Activated T-cell treated with anti-CD3 and anti-CD28 coated beads, Interleukin-2, amount 50 U/mL, for 1 hour (primary cell): ENCODE measurements around the gene UGT1A3.
"Not testable (repeated sequence)": the region's sequence is repeated elsewhere in the genome, so short reads cannot be mapped to it uniquely, and the experiment has no call there.

ENCODE experiments used
- DNase-seq: peaks from one replicate; pipeline ENCODE4 v3.0.0-alpha.2; 2020

The UGT1A3 gene

DNA sequence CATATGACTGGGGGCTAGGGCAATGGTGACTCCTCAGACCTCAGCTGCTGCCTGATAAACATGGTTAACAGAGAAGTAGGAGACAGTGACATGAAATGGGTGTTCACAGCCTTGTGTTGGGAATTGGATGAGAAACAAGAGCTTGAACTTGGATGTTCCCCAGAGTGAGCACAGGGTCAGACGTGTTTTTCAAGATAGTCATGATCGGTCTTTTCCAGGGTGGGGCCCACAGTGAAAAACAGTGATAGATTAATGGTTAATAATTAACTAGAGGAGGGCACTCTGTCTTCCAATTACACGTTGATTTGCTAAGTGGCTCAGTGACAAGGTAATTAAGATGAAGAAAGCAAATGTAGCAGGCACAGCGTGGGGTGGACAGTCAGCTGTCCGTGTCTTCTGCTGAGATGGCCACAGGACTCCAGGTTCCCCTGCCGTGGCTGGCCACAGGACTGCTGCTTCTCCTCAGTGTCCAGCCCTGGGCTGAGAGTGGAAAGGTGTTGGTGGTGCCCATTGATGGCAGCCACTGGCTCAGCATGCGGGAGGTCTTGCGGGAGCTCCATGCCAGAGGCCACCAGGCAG, at the start of gene UGT1A3:
TSS of gene UGT1A3 (plus strand) at position 320 of the 579 bp plus-strand sequence. CDS start at position 405, 85 bp downstream.
- DNase-seq, result no peak

DNA sequence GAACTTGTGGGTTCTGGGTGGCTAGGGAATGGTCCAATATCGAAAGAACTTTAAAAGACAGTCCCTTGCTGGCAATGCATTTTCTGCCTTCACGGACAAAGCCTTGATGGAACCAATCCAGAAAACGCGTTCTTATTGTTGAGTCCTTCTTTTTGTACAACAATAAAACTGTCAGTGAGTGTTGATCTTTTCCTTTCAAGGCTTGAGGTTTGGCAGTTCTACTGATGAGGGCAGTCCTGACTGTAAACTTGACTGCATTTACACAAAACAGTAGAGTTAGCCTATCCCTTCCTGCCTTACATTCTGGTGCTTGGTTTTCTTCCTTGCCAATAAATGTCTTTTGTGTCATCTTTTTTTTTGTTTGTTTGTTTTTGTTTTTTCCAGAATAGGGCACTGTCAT, 49.6 kb upstream of the UGT1A3 start:
- no peak for DNase-seq

DNA sequence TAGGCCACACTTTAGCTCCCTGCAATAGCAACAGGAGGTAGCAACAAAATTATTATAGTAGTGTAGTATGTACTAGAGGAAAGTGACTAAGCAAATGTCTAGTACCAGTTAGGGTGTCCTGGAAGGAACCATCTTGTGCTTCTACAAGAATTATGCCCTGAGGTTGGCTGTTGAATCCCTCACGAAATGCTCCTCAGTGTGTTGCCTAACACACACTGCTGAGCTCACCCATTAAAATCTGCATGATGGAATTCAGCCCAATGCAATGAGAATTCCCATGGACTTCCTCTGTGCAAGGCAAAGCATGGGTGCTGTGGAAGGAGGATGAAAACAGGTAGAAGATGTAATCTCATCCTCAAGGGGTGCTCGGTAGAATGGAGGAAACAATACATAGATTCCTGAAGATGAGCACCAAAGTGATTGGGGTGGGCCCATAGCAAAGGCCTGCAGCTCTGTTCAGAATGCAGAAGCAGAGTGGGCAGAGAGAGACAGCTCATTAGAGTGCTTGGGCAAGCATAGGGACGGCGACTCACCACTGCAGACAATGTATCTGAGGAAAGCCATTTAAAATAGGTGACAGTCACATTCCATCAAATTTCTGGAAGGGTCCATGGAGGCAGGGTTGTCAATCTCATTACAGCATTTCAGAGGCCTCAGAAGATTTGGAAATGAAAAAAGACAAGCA, 48.3 kb upstream of the UGT1A3 start:
- DNase-seq, result no peak

DNA sequence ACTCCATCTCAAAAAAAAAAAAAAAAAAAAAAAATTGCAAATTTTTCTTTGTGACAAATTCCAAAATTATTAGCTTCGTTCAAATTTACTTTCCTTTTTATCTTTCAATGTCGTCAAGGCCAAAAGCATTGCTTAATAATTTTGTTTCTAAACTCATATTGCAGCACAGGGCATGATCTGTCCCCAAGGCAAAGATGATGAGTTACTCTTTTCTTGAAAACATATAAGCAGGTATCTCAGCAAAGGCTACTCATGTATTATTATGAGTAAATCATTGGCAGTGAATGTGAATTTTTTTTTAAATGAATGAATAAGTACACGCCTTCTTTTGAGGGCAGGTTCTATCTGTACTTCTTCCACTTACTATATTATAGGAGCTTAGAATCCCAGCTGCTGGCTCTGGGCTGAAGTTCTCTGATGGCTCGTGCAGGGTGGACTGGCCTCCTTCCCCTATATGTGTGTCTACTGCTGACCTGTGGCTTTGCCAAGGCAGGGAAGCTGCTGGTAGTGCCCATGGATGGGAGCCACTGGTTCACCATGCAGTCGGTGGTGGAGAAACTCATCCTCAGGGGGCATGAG, 47.2 kb upstream of the UGT1A3 start, which contains the start of gene UGT1A7:
TSS of gene UGT1A7 (plus strand) at position 381 of the 579 bp plus-strand sequence. CDS start at position 418, 37 bp downstream.
- no peak for DNase-seq

DNA sequence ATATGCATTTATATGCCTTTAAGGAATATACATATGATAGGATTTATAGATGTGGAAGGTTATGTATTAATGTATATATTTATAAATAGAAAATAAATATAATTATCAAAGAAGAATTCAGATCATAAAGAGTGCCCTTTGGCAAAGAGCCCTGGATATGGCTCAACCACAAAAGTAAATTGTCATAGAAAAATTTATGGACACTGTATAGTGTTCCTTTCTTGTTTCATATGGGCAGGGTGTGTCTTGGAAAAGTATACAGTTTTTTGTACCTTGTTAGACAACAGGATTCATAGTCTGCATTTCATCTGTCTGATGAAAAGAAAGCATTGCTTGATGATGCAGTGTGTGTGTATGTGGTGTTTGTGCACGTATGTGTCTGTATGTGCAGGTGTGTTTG, 44.2 kb upstream of the UGT1A3 start:
- no peak for DNase-seq

DNA sequence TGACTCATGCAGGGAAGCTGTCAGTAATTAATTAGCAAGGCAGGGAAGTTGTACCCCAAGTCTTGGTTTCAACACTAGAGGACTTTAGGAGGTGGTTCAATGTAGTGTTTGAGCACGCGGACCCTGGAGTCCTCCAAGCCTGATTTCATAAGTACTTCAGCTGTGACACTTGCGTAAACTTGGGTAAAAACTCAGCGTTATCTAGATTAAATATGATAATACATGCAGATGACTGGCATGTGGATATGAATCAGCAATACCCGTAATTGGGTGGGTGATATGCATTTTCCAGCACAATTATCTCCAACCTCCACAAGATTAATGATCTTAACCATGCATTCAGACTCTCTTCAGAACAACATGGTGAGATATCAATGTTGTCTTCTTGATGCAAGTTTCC, 41.9 kb upstream of the UGT1A3 start:
- no peak for DNase-seq

DNA sequence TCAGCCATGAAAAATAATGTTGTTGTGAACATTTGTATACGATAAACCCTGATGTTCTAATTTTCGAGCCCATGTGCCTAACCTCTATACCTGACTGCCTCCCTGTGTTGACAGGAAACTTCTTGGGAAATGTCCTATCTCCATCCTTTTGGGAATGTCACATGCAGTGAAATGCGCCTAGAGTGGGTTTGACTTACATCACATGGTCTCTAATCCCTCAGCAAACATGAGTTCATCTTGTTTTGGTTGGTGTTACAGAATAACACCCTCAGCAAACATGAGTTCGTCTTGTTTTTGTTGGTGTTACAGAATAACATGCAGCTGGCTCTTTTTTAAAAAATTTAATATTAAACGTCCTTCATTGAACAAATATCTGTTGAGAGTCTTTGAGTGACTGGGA, 40.5 kb upstream of the UGT1A3 start:
- DNase-seq, result no peak

DNA sequence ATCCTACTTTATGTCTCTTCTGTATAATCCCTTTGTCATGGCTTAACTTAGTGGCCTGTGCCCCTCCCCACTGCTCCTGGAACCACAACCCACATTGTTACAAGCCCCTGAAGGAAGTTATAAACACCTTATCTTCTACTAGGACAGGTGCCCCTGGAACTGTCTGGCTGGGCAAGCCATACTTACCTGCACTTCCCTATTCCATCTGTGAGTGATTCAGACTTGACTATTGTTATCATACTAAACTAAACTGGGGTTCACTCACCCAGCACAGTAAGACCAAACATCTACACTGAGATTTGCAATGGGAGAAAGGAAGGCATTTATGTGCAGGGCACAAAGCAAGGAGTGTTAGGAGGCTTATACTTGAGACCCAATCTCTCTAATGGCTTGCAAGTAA, 39.8 kb upstream of the UGT1A3 start:
- DNase-seq, result no peak

DNA sequence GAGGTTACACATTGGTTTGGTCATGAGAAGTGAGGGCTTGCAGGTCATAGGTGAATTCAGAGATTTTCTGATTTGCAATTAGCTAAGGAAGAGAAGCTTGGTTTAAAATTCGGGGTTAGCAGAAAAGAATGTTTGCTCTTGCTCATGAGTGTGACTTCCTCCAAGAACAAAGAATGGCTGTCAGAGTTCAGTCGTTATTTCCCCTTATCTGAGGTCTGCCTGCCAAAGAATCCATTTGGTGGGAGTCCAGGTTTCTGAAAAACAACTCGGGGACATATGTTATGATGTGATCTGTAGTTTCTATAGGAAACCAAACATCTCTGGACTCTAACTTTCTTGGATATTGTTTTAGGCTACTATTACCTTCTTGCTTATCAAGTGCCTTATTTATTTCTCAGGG, 39.3 kb upstream of the UGT1A3 start:
- DNase-seq, result no peak

DNA sequence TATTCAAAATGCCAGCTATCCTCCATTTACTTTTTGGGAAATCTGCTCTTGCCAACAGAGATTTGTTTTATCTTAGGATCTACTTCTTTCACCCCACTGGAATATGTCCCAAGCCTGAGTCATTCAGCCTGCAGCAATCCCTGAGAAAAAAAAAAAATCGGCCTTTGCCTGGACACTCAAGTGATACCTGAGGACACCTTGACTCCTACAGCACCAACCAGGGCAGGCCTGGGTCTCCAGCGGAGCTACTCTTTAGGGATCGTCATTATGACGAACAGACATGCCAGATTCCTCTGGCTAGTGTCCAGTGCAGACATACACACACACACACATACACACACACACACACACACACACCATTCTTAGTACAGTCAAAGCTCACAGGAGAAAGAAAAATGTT, 38.4 kb upstream of the UGT1A3 start:
- DNase-seq, result no peak

DNA sequence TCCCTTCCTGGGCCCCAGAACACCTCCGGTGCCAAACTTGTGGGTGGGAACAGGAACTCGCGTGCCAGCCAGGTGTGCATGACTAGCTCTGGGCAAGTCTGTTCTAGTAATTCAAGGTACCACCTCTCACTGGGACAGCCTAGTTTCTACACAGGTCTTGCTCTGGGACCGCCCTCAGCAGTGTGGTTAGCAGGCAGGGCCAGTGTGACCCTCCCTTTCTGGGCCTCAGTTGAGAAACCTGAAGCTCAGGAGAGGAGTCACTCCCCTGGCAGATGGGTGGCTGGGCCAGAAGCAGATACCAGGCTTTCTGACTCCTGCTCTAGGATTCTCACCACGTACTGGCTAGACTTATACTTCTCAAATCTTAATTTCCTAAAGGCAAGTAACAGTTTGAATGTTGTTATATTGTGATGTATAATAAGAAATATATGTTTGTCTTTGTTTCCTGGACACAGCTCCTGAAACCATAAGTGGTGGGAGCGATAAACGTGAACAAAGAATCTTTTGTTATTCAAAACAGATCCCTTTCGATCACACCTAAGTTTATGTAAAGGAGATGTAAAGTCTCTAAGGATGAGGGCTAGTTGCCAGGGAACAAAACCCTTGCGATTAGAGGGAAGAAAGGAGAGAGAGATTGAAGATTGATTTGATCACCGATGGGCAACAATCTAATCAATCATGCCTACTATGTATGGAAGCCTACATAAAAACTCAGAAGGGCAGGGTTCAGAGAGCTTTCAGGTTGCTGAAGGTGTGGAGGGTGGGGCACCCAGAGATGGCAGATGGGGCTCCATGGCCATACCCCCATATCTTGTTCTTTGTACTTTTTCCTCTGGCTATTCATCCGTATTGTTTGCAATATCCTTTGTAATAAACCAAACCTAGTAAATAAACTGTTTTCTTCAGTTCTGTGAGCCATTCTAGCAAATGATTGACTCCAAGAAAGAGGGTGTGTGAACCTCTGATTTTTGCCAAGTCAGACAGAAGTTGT, 37.1 kb upstream of the UGT1A3 start:
- no peak for DNase-seq

DNA sequence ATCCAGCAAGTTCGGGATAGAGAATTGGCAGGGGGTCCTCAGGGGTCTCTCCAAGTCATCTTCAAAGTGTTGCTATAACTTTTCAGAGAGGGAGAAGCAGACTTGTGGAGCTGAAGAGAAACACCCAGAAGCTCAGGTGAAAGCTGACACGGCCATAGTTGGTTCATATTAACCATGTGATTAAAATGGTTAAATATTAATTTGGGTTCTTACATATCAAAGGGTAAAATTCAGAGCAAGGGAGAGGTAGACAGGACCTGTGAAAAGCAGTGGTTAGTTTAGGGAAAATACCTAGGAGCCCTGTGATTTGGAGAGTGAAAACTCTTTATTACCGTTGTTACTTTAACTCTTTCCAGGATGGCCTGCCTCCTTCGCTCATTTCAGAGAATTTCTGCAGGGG, 36.2 kb upstream of the UGT1A3 start, which contains the start of gene UGT1A6:
TSS of gene UGT1A6 (plus strand) at position 243 of the 400 bp plus-strand sequence. CDS start at position 358, 115 bp downstream.
- DNase-seq, result no peak

DNA sequence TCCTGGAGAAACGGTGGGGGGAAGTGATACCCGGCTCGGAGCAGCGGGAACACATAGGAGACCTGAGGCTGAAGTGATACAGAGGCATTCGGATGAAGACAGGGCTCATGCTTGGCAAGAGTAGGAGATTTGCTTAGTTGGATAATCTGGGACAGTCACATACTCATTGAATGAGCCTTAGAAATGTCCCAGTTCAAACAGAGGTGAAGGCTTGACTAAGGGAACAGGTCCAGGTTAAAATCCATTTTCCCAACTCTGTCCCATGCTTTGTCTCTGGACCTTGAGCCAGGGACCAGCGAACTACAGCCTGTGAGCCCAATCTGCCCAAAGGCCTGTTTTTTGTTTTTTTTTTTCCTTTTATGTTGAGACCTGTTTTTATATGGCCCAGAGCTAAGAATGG, 34.9 kb upstream of the UGT1A3 start:
- DNase-seq, result no peak

DNA sequence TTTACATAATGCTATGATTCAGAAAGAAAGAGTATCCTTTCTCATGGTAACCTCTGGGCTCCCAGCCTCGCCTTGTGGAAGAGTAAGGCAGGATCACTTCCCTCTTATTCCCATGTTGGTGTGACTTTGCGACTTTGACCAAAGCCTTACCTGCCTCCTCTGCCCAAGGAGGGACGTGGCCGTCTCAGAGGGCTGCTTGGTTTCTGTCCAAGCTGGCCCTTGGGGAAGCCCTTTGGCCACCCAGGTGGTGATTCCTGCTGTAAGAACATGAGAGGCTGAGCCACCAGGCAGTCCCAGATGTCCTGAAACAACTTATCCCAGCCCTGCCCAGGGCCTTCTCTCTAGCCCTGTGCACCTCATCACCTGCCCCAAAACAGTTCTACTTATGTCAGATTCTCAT, 30.1 kb upstream of the UGT1A3 start:
- no peak for DNase-seq

DNA sequence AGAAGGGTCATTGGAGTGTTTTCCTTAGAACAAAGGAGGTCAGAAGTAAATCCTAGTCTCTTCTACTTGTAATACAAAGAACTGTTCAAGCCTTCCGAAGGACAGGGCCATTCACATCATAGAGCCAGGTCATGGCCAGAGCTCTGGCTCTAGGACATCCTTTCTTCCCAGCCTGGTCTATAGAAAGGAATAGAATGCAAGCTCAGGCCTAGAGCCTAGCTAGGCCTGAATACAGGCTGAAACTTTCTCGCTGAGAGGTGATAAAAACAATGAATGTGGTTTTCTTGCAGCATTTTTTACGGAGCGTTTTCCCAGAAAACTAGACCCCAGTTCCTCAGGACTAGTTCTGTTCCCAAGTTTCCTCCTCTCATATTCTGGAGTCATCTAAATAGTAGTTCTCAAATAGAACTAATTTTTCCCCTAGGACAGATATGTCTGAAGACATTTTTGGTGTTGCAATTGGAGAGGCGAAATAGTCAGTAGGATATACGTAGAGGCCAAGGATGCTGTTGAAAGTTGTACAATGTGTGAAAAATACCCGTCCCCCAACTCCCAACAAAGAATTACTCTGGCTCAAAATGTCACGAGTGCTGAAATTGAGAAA, 29.3 kb upstream of the UGT1A3 start:
- no peak for DNase-seq

DNA sequence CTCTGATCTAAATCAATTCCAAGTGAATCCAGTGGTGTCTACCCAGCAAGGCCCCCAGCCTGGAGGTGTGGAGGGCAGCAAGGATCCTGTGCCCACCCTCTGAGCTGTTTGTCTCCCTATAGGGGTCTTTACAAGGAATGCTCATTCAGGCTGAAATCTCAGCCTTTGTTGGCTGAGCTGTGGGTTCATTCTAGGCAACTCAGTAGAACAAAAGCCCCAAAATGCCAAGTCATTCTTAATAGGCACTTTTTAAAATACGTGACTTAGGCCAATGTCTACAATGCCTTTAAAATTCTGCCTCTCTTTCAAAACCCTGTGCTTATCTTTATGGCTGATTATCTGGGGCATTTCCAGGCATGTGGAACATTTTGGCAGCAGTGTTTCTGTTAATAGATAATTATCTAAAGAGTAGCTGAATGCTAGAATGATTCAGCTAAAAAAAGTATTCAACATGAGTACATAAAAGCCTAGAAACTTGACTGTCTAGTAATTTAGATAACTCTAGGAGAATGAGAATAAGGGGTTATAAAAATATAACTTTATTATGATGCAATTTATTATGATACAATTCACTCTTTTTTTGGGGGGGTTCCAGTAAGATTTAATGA, 28.7 kb upstream of the UGT1A3 start:
- DNase-seq, result no peak

DNA sequence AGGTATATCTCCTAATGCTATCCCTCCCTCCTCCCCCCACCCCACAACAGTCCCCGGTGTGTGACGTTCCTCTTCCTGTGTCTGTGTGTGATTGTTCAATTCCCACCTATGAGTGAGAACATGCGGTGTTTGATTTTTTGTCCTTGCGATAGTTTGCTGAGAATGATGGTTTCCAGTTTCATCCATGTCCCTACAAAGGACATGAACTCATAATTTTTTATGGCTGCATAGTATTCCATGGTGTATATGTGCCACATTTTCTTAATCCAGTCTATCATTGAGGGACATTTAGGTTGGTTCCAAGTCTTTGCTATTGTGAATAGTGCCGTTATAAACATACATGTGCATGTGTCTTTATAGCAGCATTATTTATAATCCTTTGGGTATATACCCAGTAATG, 28.0 kb upstream of the UGT1A3 start:
- DNase-seq, result not testable (repeated sequence)

DNA sequence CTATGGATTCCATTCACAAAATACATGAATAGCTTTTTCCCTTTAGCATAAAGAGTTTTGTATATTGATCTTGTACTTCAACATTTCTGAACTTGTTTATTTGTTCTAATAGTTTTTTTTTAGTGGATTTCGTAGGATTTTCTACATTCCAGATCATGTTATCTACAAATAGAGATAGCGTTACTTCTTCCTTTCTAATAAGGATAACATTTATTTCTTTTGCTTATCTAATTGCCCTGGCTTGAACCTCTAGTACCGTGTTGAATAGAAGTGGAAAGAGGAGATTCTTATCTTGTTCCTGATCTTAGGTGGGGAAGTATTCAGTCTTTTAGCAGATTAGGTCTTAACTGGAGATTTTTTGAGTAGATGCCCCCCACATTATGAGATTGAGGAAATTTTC, 26.6 kb upstream of the UGT1A3 start:
- DNase-seq, result no peak

DNA sequence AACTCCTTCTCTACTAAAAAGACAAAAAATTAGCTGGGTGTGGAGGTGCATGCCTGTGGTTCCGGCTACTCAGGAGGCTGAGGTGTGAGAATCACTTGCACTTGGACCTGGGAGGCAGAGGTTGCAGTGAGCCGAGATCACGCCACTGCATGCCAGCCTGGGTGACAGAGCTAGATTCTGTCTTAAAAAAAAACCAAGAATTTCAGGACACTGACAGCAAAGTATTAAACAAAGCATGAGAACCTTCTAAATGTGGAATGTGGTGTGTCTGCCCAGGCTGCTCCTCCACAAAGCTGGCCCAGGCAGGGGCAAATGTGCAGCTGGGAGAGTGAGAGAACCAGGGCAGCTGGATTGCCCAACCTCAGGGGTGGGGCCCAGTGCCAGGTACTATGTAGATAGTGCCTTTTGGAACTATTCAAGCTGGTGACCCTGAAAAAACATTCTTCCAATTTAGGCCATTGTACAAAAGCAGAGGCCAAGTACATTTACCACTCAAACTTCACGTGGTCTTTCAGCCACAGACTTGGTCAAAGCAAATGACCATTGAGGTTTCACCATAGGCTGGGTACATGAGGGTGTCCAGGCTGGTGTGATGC, 22.8 kb upstream of the UGT1A3 start:
- no peak for DNase-seq

DNA sequence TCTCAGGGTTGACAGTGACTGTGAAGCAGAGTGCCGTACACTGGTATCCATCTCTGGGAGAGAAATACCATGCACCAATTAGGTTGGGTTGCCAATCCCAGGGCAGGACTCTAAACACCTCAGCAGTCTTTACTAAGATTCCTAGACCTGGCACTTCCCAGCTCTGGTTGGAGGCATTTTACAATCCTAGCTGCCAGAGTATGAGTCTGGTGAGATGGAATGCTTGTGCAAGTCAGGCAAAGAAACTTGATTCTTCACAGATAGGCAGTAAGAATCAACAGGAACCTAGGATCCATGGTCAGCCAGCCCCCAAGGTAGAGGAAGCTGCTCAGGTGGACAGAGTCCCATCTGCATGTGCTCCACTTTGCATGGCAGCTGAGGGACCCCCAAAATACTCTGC, 22.1 kb upstream of the UGT1A3 start:
- no peak for DNase-seq

DNA sequence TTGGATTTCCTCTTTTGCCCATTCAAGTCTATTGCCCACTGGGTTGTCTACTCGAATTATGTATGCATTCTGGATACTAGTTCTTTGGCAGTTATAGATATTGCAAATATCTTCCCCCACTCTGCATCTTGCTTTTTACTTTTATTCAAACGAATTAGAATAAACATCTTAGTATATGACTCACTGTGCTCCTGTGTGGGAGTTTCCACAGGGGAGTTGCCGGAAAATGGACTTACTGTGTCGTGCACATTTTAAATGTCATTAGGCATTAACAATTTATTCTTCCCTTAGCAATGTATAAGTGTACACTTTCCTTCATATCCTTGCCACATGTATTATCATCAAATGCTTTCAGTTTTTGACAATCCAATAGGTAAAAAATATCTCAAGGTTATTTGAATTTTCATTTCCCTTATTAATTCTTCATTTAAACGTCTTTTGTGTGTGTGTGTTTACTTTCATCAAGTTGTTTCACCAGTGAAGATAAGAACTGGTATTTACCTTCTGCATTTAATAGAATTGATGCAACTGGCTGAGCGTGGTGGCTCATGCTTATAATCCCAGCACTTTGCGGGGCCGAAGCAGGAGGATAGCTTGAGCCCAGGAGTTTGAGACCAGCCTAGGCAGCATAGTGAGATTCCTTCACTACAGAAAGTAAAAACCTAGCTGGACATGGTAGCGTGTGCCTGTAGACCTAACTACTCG, 20.8 kb upstream of the UGT1A3 start:
- no peak for DNase-seq
